IMR-90 (cell line): ENCODE measurements around the gene LAGE3. TPM values are rescaled to one million over a fixed set of nuclear protein-coding genes. Genes with fewer than 3 reads are reported as not detected.

Experiments
- ATAC-seq: fragments of 200-7000 bp; cut with Tn5 transposase; 2 replicates; pipeline ENCODE4 v1.9.1; 2020; ENCODE audit warnings: low read depth, mild to moderate bottlenecking, moderate library complexity
- BruUV-seq: library from RNA; stranded (reverse); fragments of 400-500 nt; replicated peaks from 2 replicates; lab custom pipeline; 2021; lab: Mats Ljungman, UMichigan
- CTCF ChIA-PET: fragments of 300-600 bp; formaldehyde crosslinking; extraction: SDS; loops from one replicate; lab custom pipeline; 2021; ENCODE audit warnings: antibody characterized with exemption; lab: Yijun Ruan, JAX
- POLR2A ChIA-PET: fragments of 300-600 bp; sonication (Branson Sonifier 250); formaldehyde crosslinking; loops from one replicate; lab custom pipeline; 2022; ENCODE audit warnings: antibody characterized with exemption; ENCODE audit not compliant: unreplicated experiment; lab: Charles Lee
- DNase-seq: peaks from one replicate; pipeline ENCODE4 v3.0.0; 2013
- H2AFZ ChIP-seq: replicated peaks from 2 replicates; pipeline ENCODE3; 2013; ENCODE audit warnings: low read length, mild to moderate bottlenecking; ENCODE audit not compliant: poor library complexity
- H2AK5ac ChIP-seq: 2 replicates; pipeline ENCODE4 v1.6.1; 2013; ENCODE audit warnings: low read depth, low read length, inconsistent platforms
- H2AK9ac ChIP-seq: replicated peaks from 2 replicates; pipeline ENCODE3; 2013; ENCODE audit warnings: mild to moderate bottlenecking, low read depth, low read length, moderate library complexity; ENCODE audit not compliant: poor library complexity
- H2BK120ac ChIP-seq: 2 replicates; pipeline ENCODE4 v1.6.1; 2013; ENCODE audit warnings: low read depth, low read length, inconsistent platforms
- H2BK15ac ChIP-seq: 3 replicates; pipeline ENCODE4 v1.6.1; 2013; ENCODE audit warnings: low read depth, low read length, inconsistent platforms
- H2BK20ac ChIP-seq: 2 replicates; pipeline ENCODE4 v1.6.1; 2013; ENCODE audit warnings: low read depth, mild to moderate bottlenecking, inconsistent platforms, low read length, moderate library complexity
- H2BK5ac ChIP-seq: 2 replicates; pipeline ENCODE4 v1.6.1; 2013; ENCODE audit warnings: mild to moderate bottlenecking, low read depth, low read length, inconsistent platforms; ENCODE audit not compliant: poor library complexity, severe bottlenecking
- H3K14ac ChIP-seq: replicated peaks from 2 replicates; pipeline ENCODE4 v1.6.1; 2013; ENCODE audit warnings: low read depth, low read length, inconsistent platforms
- H3K18ac ChIP-seq: 2 replicates; pipeline ENCODE4 v1.6.1; 2013; ENCODE audit warnings: low read depth, low read length, control low read depth
- H3K23ac ChIP-seq: 2 replicates; pipeline ENCODE4 v1.6.1; 2013; ENCODE audit warnings: low read depth, low read length, inconsistent platforms
- H3K27ac ChIP-seq: 2 replicates; pipeline ENCODE4 v1.5.1; 2013; ENCODE audit warnings: mild to moderate bottlenecking, control low read depth, low read length; ENCODE audit not compliant: insufficient read depth
- H3K27me3 ChIP-seq: 2 replicates; pipeline ENCODE4 v1.6.1; 2013; ENCODE audit warnings: low read length; ENCODE audit not compliant: control insufficient read depth, insufficient read depth
- H3K36me3 ChIP-seq: 2 replicates; pipeline ENCODE4 v1.6.1; 2013; ENCODE audit warnings: low read length, mixed read lengths; ENCODE audit not compliant: control insufficient read depth, insufficient read depth
- H3K4ac ChIP-seq: 2 replicates; pipeline ENCODE4 v1.6.1; 2013; ENCODE audit warnings: low read depth, low read length, inconsistent platforms
- H3K4me1 ChIP-seq: 2 replicates; pipeline ENCODE4 v1.6.1; 2013; ENCODE audit warnings: low read length, mixed read lengths; ENCODE audit not compliant: control insufficient read depth, insufficient read depth
- H3K4me2 ChIP-seq: 2 replicates; pipeline ENCODE4 v1.6.1; 2013; ENCODE audit warnings: low read depth, mild to moderate bottlenecking, control low read depth, low read length, moderate library complexity
- H3K4me3 ChIP-seq: 2 replicates; pipeline ENCODE4 v1.5.1; 2013; ENCODE audit warnings: low read depth, mild to moderate bottlenecking, control low read depth, low read length, moderate library complexity; ENCODE audit not compliant: insufficient read depth
- H3K56ac ChIP-seq: 2 replicates; pipeline ENCODE4 v1.6.1; 2013; ENCODE audit warnings: low read length, inconsistent platforms; ENCODE audit not compliant: insufficient read depth; ENCODE audit errors: extremely low read depth
- H3K79me1 ChIP-seq, 2 experiments: 2 replicates each; pipeline ENCODE4 v1.6.1; 2013; ENCODE audit warnings: low read length in 2 of 2, inconsistent platforms in 1 of 2, low read depth in 1 of 2
- H3K9ac ChIP-seq: 2 replicates; pipeline ENCODE4 v1.6.1; 2013; ENCODE audit warnings: low read depth, low read length, control low read depth
- H3K9me1 ChIP-seq: 2 replicates; pipeline ENCODE4 v1.6.1; 2013; ENCODE audit warnings: low read length, inconsistent platforms; ENCODE audit not compliant: insufficient read depth
- H3K9me3 ChIP-seq: 2 replicates; pipeline ENCODE4 v1.6.1; 2013; ENCODE audit warnings: low read length; ENCODE audit not compliant: control insufficient read depth, insufficient read depth
- H4K20me1 ChIP-seq: 2 replicates; pipeline ENCODE4 v1.6.1; 2013; ENCODE audit warnings: low read length, inconsistent platforms; ENCODE audit not compliant: insufficient read depth
- H4K5ac ChIP-seq: 2 replicates; pipeline ENCODE4 v1.6.1; 2013; ENCODE audit warnings: mild to moderate bottlenecking, low read depth, low read length, control low read depth
- H4K8ac ChIP-seq, 2 experiments: 2 replicates each; pipeline ENCODE4 v1.6.1; 2013; ENCODE audit warnings: low read depth in 2 of 2, low read length in 2 of 2, control low read depth in 1 of 2, inconsistent platforms in 1 of 2
- H4K91ac ChIP-seq: 2 replicates; pipeline ENCODE4 v1.6.1; 2013; ENCODE audit warnings: low read depth, low read length, inconsistent platforms; ENCODE audit not compliant: insufficient read depth
- CEBPB ChIP-seq: IDR thresholded peaks from 2 replicates; pipeline ENCODE4 v1.6.1; 2012; ENCODE audit warnings: low read depth, low read length, improper control_type of control experiment
- WGBS, 2 experiments: methylation state at CpG; one replicate each; pipeline versions ENCODE4 v1.1.5 to v1.1.7; 2013; ENCODE audit warnings: missing lambda C conversion rate in 2 of 2; ENCODE audit not compliant: insufficient read length in 1 of 2; ENCODE audit errors: extremely low coverage in 2 of 2; 5-methylcytosine and 5-hydroxymethylcytosine counted together
- dilution Hi-C: fragments of 300-500 bp; cut with HindIII; formaldehyde crosslinking; loops from one replicate; pipeline ENCODE4 v1.14.3; 2018; ENCODE audit warnings: low sequenced_read_pairs; ENCODE audit not compliant: unreplicated experiment
- in situ Hi-C: fragments of 300-500 bp; cut with MboI; formaldehyde crosslinking; loops from 3 replicates; pipeline ENCODE4 v1.14.3; 2019; ENCODE audit warnings: low sequenced_read_pairs, inconsistent platforms, mixed read lengths
- intact Hi-C: fragments of 100-400 bp; cut with micrococcal nuclease; formaldehyde crosslinking; loops from 2 replicates; pipeline ENCODE4 v1.10.0; 2022
- polyA plus RNA-seq, 3 experiments: library from polyadenylated mRNA; depleted of rRNA; stranded (reverse); fragments of >200 nt; gene quantifications; 2 replicates each; pipeline ENCODE4 v1.2.3, GENCODE V29; 2012; ENCODE audit warnings: low replicate concordance in 1 of 3
- total RNA-seq: library from RNA; depleted of rRNA; stranded (reverse); fragments of >200 nt; gene quantifications from 2 replicates; pipeline ENCODE4 v1.2.3, GENCODE V29; 2012

LAGE3 gene
- total and polyA plus RNA-seq, 2 of the 4 experiments (the other 2 are of a cell fraction), result 3.6 to 14.8 TPM

GRCh38 chrX:154470914-154471568 is 8.0 kb downstream of the LAGE3 start:
- dilution Hi-C loops, result no loop called here
- Histone ChIP-seq H3K36me3 (peaks cover 62% of the 10 kb centered on the region), H2BK15ac (no peak overlapping the region), H3K27me3 (no peaks in the 10 kb centered on the region), H3K4ac (no peak overlapping the region), H4K91ac (no peak overlapping the region), H2BK5ac (no peak overlapping the region), H4K8ac (no peak overlapping the region), H3K4me3 (no peak overlapping the region), H3K4me2 (no peak overlapping the region), H3K79me1 (no peaks in the 10 kb centered on the region), H2AK5ac (no peak overlapping the region), H3K9ac (no peak overlapping the region), H2BK120ac (no peak overlapping the region), H4K5ac (no peak overlapping the region), H3K23ac (no peak overlapping the region), H3K14ac (no peak overlapping the region), H3K56ac (no peak overlapping the region), H3K9me3 (peaks cover 2% of the 10 kb centered on the region; the same call in 1 of the 2 replicates), H4K20me1 (no peaks in the 10 kb centered on the region; the same call in 1 of the 2 replicates), H3K9me1 (no peaks in the 10 kb centered on the region), H3K18ac (no peak overlapping the region), H2AFZ (no peak overlapping the region), H3K4me1 (no peaks in the 10 kb centered on the region), H2AK9ac (no peak overlapping the region), H2BK20ac (no peak overlapping the region), H3K27ac (no peak overlapping the region)
- ChIA-PET CTCF (no interaction called here), POLR2A (no interaction called here)
- intact Hi-C loops, result no loop called here
- 60% methylated on average over 2 of the region's 23 CpGs; no CpG with 5 or more reads in 1 of the 2 experiments for WGBS, 2 experiments
- no peak for TF ChIP-seq CEBPB
- no TSS peak for BruUV-seq
- ATAC-seq, result no peak
- DNase-seq, result no peak
- in situ Hi-C loops, result no loop called here
